ENCODE data around the gene TRIP13. TPM values are rescaled to one million over a fixed set of nuclear protein-coding genes. Genes with fewer than 3 reads are reported as not detected.
"Not testable (repeated sequence)": the region's sequence is repeated elsewhere in the genome, so short reads cannot be mapped to it uniquely, and the experiment has no call there.

The TRIP13 gene
- total RNA-seq, 6 experiments from 2014 or later = 16.5 to 40.4 (median 35.8) TPM

DNA sequence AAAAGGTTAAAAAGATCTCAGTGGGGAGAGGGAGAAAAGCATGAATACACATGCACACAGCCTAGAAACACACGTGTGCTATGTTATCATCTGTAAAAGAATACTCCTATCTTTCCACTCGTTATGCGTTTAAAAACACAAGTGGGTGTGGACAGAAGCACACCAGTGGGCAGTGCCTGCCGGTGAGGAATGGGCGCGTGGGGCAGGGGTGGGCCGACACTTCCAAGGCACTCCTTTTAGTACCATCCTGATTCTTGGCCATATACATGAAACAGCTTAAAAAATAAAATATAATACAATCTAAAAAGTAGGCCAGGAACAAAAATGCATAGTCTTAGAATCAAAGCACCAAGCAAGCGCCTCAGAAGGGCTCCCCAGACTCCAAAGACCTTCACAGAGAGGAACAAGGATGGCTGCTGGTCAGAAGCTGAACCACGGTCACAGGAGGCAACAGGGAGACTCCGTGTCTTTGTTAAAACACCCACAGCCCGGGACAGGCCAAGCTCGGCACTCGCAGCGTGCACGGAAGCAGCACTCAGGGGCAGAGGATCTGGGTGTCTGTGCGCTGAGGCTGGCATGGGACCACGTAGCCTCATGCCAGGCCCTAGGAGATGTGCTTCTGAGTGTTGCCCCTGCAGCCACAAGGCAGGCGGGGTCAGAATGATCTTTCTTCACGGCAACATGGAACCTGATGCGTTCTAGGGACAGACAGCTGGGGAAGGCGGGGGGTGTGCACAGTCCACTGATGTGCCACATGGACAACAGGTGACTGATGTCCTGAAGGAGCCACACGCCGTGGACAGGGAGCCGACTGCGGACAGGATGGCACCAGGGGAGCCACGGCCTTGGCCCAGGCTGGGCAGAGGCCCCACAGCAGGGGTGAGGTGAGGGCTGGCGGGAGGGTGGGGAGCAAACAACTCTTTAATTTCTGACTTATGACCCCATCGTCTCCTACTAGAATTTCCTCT, 16.0 kb upstream of the TRIP13 start:
- peaks cover 38% of the 10 kb centered on the region for H3K36me3 Mint-ChIP-seq (ENCODE audit: low read depth)

GRCh38 chr5:878125-878524, 14.6 kb upstream of the TRIP13 start:
- peaks cover 7% of the 10 kb centered on the region for H3K27me3 Mint-ChIP-seq (ENCODE audit: insufficient read depth)
- peaks cover 52% of the 10 kb centered on the region for H3K36me3 Mint-ChIP-seq (ENCODE audit: low read depth)
- H3K9me3 Mint-ChIP-seq = no peaks in the 10 kb centered on the region; the same call in 1 of the 2 replicates
- no peak for DNase-seq
- TF ChIP-seq, protein P1, sequence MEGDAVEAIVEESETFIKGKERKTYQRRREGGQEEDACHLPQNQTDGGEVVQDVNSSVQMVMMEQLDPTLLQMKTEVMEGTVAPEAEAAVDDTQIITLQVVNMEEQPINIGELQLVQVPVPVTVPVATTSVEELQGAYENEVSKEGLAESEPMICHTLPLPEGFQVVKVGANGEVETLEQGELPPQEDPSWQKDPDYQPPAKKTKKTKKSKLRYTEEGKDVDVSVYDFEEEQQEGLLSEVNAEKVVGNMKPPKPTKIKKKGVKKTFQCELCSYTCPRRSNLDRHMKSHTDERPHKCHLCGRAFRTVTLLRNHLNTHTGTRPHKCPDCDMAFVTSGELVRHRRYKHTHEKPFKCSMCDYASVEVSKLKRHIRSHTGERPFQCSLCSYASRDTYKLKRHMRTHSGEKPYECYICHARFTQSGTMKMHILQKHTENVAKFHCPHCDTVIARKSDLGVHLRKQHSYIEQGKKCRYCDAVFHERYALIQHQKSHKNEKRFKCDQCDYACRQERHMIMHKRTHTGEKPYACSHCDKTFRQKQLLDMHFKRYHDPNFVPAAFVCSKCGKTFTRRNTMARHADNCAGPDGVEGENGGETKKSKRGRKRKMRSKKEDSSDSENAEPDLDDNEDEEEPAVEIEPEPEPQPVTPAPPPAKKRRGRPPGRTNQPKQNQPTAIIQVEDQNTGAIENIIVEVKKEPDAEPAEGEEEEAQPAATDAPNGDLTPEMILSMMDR (IDR thresholded peaks at IDR 0.05) = no peak
- H3K27ac Mint-ChIP-seq = peak overlapping the region; percentile 7; the same call in 1 of the 2 replicates
- no peaks in the 10 kb centered on the region; the same call in 1 of the 2 replicates for H3K4me1 Mint-ChIP-seq (ENCODE audit: low read depth)
- H3K4me3 Mint-ChIP-seq = no peak overlapping the region

More for the DNA sequence above, 16.0 kb upstream of the TRIP13 start:
- Mint-ChIP-seq H3K4me1 (ENCODE audit: low read depth) (no peaks in the 10 kb centered on the region), H3K27ac (no peak overlapping the region), H3K4me3 (no peak overlapping the region), H3K27me3 (ENCODE audit: insufficient read depth) (peaks cover 2% of the 10 kb centered on the region), H3K9me3 (no peaks in the 10 kb centered on the region)
- TF ChIP-seq, protein P1 (IDR thresholded peaks at IDR 0.05) = no peak
- no peak for DNase-seq

- H3K4me3 Mint-ChIP-seq; H3K4me1 Mint-ChIP-seq (ENCODE audit: low read depth); DNase-seq; H3K27ac Mint-ChIP-seq; H3K27me3 Mint-ChIP-seq (ENCODE audit: insufficient read depth); H3K9me3 Mint-ChIP-seq: not testable (repeated sequence)
- peaks cover 58% of the 10 kb centered on the region for H3K36me3 Mint-ChIP-seq (ENCODE audit: low read depth)
Measured at GRCh38 chr5:878677-879076, 14.0 kb upstream of the TRIP13 start.

- Mint-ChIP-seq H3K36me3 (ENCODE audit: low read depth) (peaks cover 52% of the 10 kb centered on the region), H3K27me3 (ENCODE audit: insufficient read depth) (peaks cover 5% of the 10 kb centered on the region)
- no peak for DNase-seq
Measured at GRCh38 chr5:880816-881550, 11.7 kb upstream of the TRIP13 start.

DNA sequence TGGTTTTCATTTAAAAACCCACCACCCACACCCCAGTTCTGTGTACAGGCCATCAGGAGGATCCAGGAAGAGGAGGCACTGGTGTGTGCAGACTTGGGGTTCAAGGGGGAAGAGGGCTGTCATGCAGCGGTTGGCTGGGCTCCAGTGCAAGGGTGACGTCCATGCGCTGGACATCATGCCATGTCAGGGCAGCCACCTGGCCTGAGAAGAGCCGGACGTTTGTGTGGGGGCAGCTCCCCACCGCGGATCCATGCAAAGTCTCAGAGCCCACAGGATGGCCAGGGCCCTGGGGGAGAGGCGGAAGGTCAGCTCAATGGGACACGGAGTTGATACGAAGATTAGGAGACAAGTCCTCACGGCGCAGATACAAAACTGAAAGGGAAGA, 11.1 kb upstream of the TRIP13 start:
- no peak for DNase-seq
- no peak overlapping the region for H3K27ac Mint-ChIP-seq
- peaks cover 53% of the 10 kb centered on the region for H3K36me3 Mint-ChIP-seq (ENCODE audit: low read depth)
- TF ChIP-seq, protein P1 (IDR thresholded peaks at IDR 0.05) = no peak
- no peaks in the 10 kb centered on the region; the same call in 1 of the 2 replicates for H3K4me1 Mint-ChIP-seq (ENCODE audit: low read depth)
- H3K4me3 Mint-ChIP-seq = no peak overlapping the region
- peaks cover 5% of the 10 kb centered on the region for H3K27me3 Mint-ChIP-seq (ENCODE audit: insufficient read depth)
- H3K9me3 Mint-ChIP-seq = no peaks in the 10 kb centered on the region; the same call in 1 of the 2 replicates

More at GRCh38 chr5:880816-881550, 11.7 kb upstream of the TRIP13 start:
- TF ChIP-seq, protein P1 (IDR thresholded peaks at IDR 0.05) = no peak
- no peaks in the 10 kb centered on the region; the same call in 1 of the 2 replicates for H3K4me1 Mint-ChIP-seq (ENCODE audit: low read depth)
- H3K27ac Mint-ChIP-seq = no peak overlapping the region
- H3K4me3 Mint-ChIP-seq = no peak overlapping the region
- H3K9me3 Mint-ChIP-seq = no peaks in the 10 kb centered on the region; the same call in 1 of the 2 replicates
